Nephron (organoid): ENCODE data around the gene CYB561D2.
A peak's percentile ranks its signal among the peaks of the same experiment; 100 is the strongest.

Experiments
- H3K27ac Mint-ChIP-seq, 3 experiments: 2 replicates each; pipeline ENCODE4 v1.8.0; 2020; ENCODE audit warnings: mixed read lengths in 3 of 3, mild to moderate bottlenecking in 2 of 3, moderate library complexity in 1 of 3
- H3K27me3 Mint-ChIP-seq: 2 replicates; pipeline ENCODE4 v1.8.0; 2021; ENCODE audit warnings: low read depth, mild to moderate bottlenecking, moderate library complexity, mixed read lengths
- H3K36me3 Mint-ChIP-seq: 2 replicates; pipeline ENCODE4 v1.8.0; 2020; ENCODE audit warnings: low read depth, mixed read lengths
- H3K4me1 Mint-ChIP-seq: 2 replicates; pipeline ENCODE4 v1.8.0; 2020; ENCODE audit warnings: mixed read lengths
- H3K4me3 Mint-ChIP-seq, 3 experiments: 2 replicates each; pipeline ENCODE4 v1.8.0; 2020; ENCODE audit warnings: mild to moderate bottlenecking in 3 of 3, mixed read lengths in 3 of 3, moderate library complexity in 2 of 3
- H3K9me3 Mint-ChIP-seq: 2 replicates; pipeline ENCODE4 v1.8.0; 2020; ENCODE audit warnings: mixed read lengths
- CTCF ChIP-seq, 3 experiments: fragments of 200-600 bp; sonication (generic); IDR thresholded peaks; one replicate each; pipeline ENCODE4 v1.5.0; 2021; ENCODE audit warnings: antibody characterized with exemption in 3 of 3; ENCODE audit not compliant: unreplicated experiment in 3 of 3

The CYB561D2 gene

GRCh38 chr3:50314342-50314741 lies 36.3 kb upstream of the CYB561D2 start:
- H3K9me3 Mint-ChIP-seq: peaks cover 13% of the 10 kb centered on the region
- no peaks in the 10 kb centered on the region for H3K27me3 Mint-ChIP-seq
- no peak overlapping the region for H3K27ac Mint-ChIP-seq
- H3K36me3 Mint-ChIP-seq: peaks cover 66% of the 10 kb centered on the region
- H3K4me3 Mint-ChIP-seq: no peak overlapping the region
- TF ChIP-seq CTCF (IDR thresholded peaks at IDR 0.05; ENCODE audit: unreplicated experiment in 3 of 3): no peak
- peaks cover 15% of the 10 kb centered on the region for H3K4me1 Mint-ChIP-seq

- Mint-ChIP-seq H3K4me1 (peaks cover 19% of the 10 kb centered on the region), H3K9me3 (peaks cover 8% of the 10 kb centered on the region), H3K4me3 (no peak overlapping the region), H3K27me3 (no peaks in the 10 kb centered on the region), H3K36me3 (peaks cover 63% of the 10 kb centered on the region), H3K27ac (peak overlapping the region in 1 of 3 experiments; percentile 47)
- TF ChIP-seq CTCF (IDR thresholded peaks at IDR 0.05; ENCODE audit: unreplicated experiment in 3 of 3): no peak
Observed at GRCh38 chr3:50314816-50315215, 35.8 kb upstream of the CYB561D2 start.

- H3K4me3 Mint-ChIP-seq: peak overlapping the region in 2 of 3 experiments; percentile 24 to 28
- H3K27ac Mint-ChIP-seq: peak overlapping the region in 2 of 3 experiments; percentile 25 to 51
- no peaks in the 10 kb centered on the region for H3K27me3 Mint-ChIP-seq
- no peak for TF ChIP-seq CTCF (IDR thresholded peaks at IDR 0.05; ENCODE audit: unreplicated experiment in 3 of 3)
- peaks cover 28% of the 10 kb centered on the region for H3K4me1 Mint-ChIP-seq
- peaks cover 7% of the 10 kb centered on the region for H3K9me3 Mint-ChIP-seq
- H3K36me3 Mint-ChIP-seq: peaks cover 56% of the 10 kb centered on the region
Observed at GRCh38 chr3:50316657-50317242, 33.9 kb upstream of the CYB561D2 start.

DNA sequence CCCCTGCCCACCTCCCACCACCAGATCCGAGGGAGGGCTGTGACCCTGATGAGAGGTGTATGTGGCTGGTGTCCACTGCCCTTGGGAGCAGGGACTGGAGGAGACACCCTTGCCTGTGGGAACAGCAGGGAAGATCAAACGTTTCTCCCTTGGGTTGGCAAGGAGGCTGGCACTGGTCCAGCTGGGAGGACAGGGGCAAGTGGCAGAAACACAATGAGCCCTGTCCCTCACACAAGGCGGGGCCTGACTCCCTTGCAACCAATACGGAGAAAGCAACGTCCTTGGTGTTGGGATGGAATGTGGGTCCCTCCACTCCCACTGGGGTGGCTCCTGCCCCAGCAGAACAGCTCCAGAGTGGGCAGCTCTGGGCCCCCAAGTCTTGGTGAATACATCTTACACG lies 33.4 kb upstream of the CYB561D2 start:
- Mint-ChIP-seq H3K36me3 (peaks cover 56% of the 10 kb centered on the region), H3K9me3 (peaks cover 7% of the 10 kb centered on the region), H3K27ac (peak overlapping the region in 2 of 3 experiments; percentile 25 to 51), H3K27me3 (no peaks in the 10 kb centered on the region), H3K4me1 (peaks cover 28% of the 10 kb centered on the region), H3K4me3 (peak overlapping the region; percentile 24 to 62 (median 61))
- no peak for TF ChIP-seq CTCF (IDR thresholded peaks at IDR 0.05; ENCODE audit: unreplicated experiment in 3 of 3)

DNA sequence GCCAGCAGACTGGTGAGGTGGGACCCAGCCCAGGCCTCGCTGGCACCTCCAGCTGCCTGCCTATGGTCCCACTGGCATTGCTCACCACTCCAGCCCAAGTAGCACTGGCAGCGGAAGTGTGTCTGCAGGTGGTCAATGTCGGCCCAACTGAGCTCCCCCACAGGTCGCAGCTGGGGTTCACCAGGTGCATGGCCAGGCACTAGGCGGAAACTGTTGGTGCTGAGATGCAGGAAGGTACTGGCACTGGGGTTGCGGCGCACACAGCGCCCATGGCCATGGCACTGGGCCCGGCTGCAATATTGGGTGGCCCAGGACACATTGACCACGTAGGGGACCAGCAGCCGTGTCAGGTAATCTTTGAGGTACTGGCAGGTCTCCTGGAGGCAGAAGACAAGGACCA lies 32.5 kb upstream of the CYB561D2 start:
- peak overlapping the region; percentile 76 to 99 (median 93) for H3K4me3 Mint-ChIP-seq
- H3K9me3 Mint-ChIP-seq: peaks cover 7% of the 10 kb centered on the region
- no peaks in the 10 kb centered on the region for H3K27me3 Mint-ChIP-seq
- H3K36me3 Mint-ChIP-seq: peaks cover 54% of the 10 kb centered on the region
- peaks cover 32% of the 10 kb centered on the region for H3K4me1 Mint-ChIP-seq
- no peak for TF ChIP-seq CTCF (IDR thresholded peaks at IDR 0.05; ENCODE audit: unreplicated experiment in 3 of 3)
- peak overlapping the region in 2 of 3 experiments; percentile 59 to 99 for H3K27ac Mint-ChIP-seq

- Mint-ChIP-seq H3K9me3 (peaks cover 6% of the 10 kb centered on the region), H3K27me3 (no peaks in the 10 kb centered on the region), H3K27ac (peak overlapping the region; percentile 35 to 99 (median 59)), H3K4me1 (peaks cover 33% of the 10 kb centered on the region), H3K36me3 (peaks cover 50% of the 10 kb centered on the region), H3K4me3 (peak overlapping the region; percentile 76 to 99 (median 93))
- TF ChIP-seq CTCF (IDR thresholded peaks at IDR 0.05; ENCODE audit: unreplicated experiment in 3 of 3): no peak
Observed at GRCh38 chr3:50318615-50319014, 32.0 kb upstream of the CYB561D2 start.
